Right lobe of liver (tissue), 6 donors: ENCODE results near the gene C3orf52. TPM values are rescaled to one million over a fixed set of nuclear protein-coding genes. Genes with fewer than 3 reads are reported as not detected.

Source experiments
- ATAC-seq, 4 donors: fragments of 200-7000 bp; cut with Tn5 transposase; one replicate each; pipeline ENCODE4 v1.9.1; 2020; ENCODE audit warnings: mild to moderate bottlenecking in 4 of 4, moderate library complexity in 4 of 4
- DNase-seq, 3 donors: peaks; one replicate each; pipeline ENCODE4 v3.0.0-alpha.2; 2020
- H3K27ac ChIP-seq, 3 donors: fragments of 200-600 bp; one replicate each; pipeline ENCODE4 v1.8.0; 2022
- H3K27me3 ChIP-seq, 2 donors: fragments of 200-600 bp; one replicate each; pipeline ENCODE4 v1.8.0; 2022
- H3K36me3 ChIP-seq, 4 donors: fragments of 200-600 bp; sonication (generic) in 1 of 4; one replicate each; pipeline versions ENCODE4 v1.5.1 to v1.8.0; 2017 to 2022; ENCODE audit warnings: control low read depth in 1 of 4
- H3K4me1 ChIP-seq, 4 donors: fragments of 200-600 bp; sonication (generic) in 1 of 4; one replicate each; pipeline versions ENCODE4 v1.5.1 to v1.8.0; 2017 to 2022; ENCODE audit warnings: control low read depth in 1 of 4
- H3K4me3 ChIP-seq, 3 donors: fragments of 200-600 bp; one replicate each; pipeline ENCODE4 v1.8.0; 2022
- H3K9me3 ChIP-seq, 4 donors: fragments of 200-600 bp; sonication (generic) in 1 of 4; one replicate each; pipeline versions ENCODE4 v1.5.1 to v1.8.0; 2017 to 2022; ENCODE audit warnings: control low read depth in 1 of 4
- POLR2A ChIP-seq: fragments of 450-650 bp; IDR thresholded peaks from one replicate; pipeline ENCODE4 v1.6.1; 2017; ENCODE audit warnings: antibody characterized with exemption, mild to moderate bottlenecking
- WGBS: methylation state at CpG from one replicate; pipeline ENCODE4 v1.1.6; 2018; ENCODE audit warnings: low coverage, low lambda C conversion rate; ENCODE audit not compliant: insufficient coverage; ENCODE audit errors: missing lambda C conversion rate; 5-methylcytosine and 5-hydroxymethylcytosine counted together
- intact Hi-C, 2 donors: fragments of 100-400 bp; cut with DNase I; formaldehyde crosslinking; loops; one replicate each; pipeline versions ENCODE4 v1.11.2 to v1.14.1; 2022
- microRNA counts: library from miRNA; unstranded; fragments of <30 nt; microRNA quantifications from one replicate; lab custom pipeline; 2016
- microRNA-seq, 2 donors: library from miRNA; unstranded; fragments of <30 nt; microRNA quantifications; one replicate each; pipeline ENCODE4, GENCODE V29; 2019 to 2020
- small RNA-seq, 2 experiments: library from RNA; depleted of rRNA; stranded (forward); fragments of <200 nt; gene quantifications; one replicate each; pipeline ENCODE3, GENCODE V24; 2016
- total RNA-seq, 6 experiments: library from RNA; depleted of rRNA in 2 of 6; stranded (reverse); fragments of >200 nt in 2 of 6; fragmentation: NEBNext Ultra II Directional in 3 of 6; extraction: Animal tissue kit (Norgen Biotek cat#: 25700) in 3 of 6; gene quantifications; one replicate each; pipeline versions ENCODE4 v1.1.0 to v1.2.4, GENCODE V29; 2016 to 2023
- TF ChIP-seq, protein P1 (sequence below), 4 donors: fragments of 200-600 bp in 3 of 4; fragments of 450-650 bp in 1 of 4; IDR thresholded peaks; one replicate each; pipeline versions ENCODE4 v1.5.1 to v1.8.0; 2016 to 2022; ENCODE audit warnings: antibody characterized with exemption in 4 of 4, mild to moderate bottlenecking in 2 of 4
- donor health status: DM: no; HTN: yes; CAD: no.
- donor health status: DM: no; HTN: no; CAD: no.
- donor health status: DM: no; HTN: no; CAD: no.
- donor health status: DM: no; HTN: yes; CAD: no.
- donor health status: DM: no; HTN: yes; CAD: no.

C3orf52 gene
- total RNA-seq, 6 experiments from 2014 or later = 0.12 to 0.69 (median 0.34) TPM

DNA sequence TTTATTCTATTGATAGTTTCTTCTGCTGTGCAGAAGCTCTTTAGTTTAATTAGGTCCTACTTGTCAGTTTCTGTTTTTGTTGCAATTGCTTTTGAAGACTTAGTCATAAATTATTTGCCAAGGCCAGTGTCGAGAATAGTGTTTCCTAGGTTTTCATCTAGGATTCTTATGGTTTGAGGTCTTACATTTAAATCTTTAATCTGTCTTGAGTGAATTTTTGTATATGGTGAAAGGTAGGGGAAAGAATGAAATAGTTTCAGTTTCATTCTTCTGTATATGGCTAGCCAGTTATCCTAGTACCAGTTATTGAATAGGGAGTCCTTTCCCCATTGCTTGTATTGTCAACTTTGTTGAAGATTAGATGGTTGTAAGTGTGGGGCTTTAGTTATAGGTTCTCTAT is 57.5 kb downstream of the C3orf52 start:
- no peak overlapping the region for H3K4me3 ChIP-seq
- H3K36me3 ChIP-seq = no peaks in the 10 kb centered on the region
- WGBS = 73% methylated on average over 1 of the region's 1 CpG
- no peaks in the 10 kb centered on the region for H3K27me3 ChIP-seq
- ATAC-seq = no peak
- H3K4me1 ChIP-seq = no peaks in the 10 kb centered on the region
- TF ChIP-seq, protein P1, sequence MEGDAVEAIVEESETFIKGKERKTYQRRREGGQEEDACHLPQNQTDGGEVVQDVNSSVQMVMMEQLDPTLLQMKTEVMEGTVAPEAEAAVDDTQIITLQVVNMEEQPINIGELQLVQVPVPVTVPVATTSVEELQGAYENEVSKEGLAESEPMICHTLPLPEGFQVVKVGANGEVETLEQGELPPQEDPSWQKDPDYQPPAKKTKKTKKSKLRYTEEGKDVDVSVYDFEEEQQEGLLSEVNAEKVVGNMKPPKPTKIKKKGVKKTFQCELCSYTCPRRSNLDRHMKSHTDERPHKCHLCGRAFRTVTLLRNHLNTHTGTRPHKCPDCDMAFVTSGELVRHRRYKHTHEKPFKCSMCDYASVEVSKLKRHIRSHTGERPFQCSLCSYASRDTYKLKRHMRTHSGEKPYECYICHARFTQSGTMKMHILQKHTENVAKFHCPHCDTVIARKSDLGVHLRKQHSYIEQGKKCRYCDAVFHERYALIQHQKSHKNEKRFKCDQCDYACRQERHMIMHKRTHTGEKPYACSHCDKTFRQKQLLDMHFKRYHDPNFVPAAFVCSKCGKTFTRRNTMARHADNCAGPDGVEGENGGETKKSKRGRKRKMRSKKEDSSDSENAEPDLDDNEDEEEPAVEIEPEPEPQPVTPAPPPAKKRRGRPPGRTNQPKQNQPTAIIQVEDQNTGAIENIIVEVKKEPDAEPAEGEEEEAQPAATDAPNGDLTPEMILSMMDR (IDR thresholded peaks at IDR 0.05) = no peak
- TF ChIP-seq POLR2A = no peak
- intact Hi-C loops = no loop called here
- H3K27ac ChIP-seq = no peak overlapping the region
- no peak for DNase-seq
- H3K9me3 ChIP-seq = no peaks in the 10 kb centered on the region

DNA sequence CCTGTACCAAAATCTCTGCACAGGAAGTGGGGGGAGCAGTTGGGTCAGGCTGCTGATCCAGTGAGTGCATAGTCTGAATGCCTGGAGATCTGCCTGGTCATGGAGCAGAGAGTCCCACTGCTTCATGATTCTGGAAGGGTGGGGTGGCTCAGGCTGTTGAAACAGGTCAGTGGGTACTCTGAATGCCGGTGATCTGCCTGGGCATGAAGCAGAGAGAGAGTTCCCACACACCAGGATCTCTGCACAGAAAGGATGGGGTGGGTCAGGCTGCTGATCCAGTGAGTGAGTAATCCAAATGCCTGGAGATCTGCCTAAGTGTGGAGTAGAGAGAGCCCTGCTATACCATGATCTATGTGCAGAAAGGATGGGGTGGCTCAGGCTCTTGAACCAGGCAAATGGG is 62.9 kb downstream of the C3orf52 start:
- intact Hi-C loops = no loop called here
- TF ChIP-seq, protein P1 (IDR thresholded peaks at IDR 0.05) = no peak
- TF ChIP-seq POLR2A = no peak
- DNase-seq (no peak), ATAC-seq (no peak)
- H3K36me3 ChIP-seq = no peaks in the 10 kb centered on the region
- H3K4me3 ChIP-seq = no peak overlapping the region
- H3K9me3 ChIP-seq = no peaks in the 10 kb centered on the region
- no peak overlapping the region for H3K27ac ChIP-seq
- WGBS = no CpG with 5 or more reads among the region's 1 CpG
- H3K27me3 ChIP-seq = no peaks in the 10 kb centered on the region
- no peaks in the 10 kb centered on the region for H3K4me1 ChIP-seq

DNA sequence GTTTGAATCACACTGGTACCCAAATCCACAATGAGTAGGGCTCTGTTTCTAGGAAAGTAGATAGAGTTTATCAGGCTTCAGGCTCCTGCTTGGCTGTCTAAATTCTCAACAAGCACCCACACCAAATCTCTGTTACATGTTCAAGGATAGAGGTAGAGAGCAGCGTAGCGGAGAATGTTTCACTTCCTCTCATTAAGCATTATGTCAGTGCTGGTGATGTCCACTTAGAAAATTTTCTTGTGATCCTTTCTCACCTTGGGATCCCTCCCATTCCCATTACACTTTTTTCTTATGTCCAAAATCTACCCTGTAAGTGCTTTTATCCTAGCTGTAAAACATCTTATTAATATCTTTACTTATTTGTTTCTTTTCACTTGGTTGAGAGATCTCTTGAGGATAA is 81.6 kb downstream of the C3orf52 start:
- intact Hi-C loops = no loop called here
- ATAC-seq = no peak
- WGBS = 83% methylated on average over 2 of the region's 2 CpGs

More for the DNA sequence above, 81.6 kb downstream of the C3orf52 start:
- TF ChIP-seq POLR2A = no peak
- TF ChIP-seq, protein P1 (IDR thresholded peaks at IDR 0.05) = no peak
- no peak for DNase-seq
- H3K4me1 ChIP-seq = no peaks in the 10 kb centered on the region
- no peak overlapping the region for H3K27ac ChIP-seq
- H3K4me3 ChIP-seq = no peak overlapping the region
- no peaks in the 10 kb centered on the region for H3K9me3 ChIP-seq
- H3K36me3 ChIP-seq = no peaks in the 10 kb centered on the region
- H3K27me3 ChIP-seq = no peaks in the 10 kb centered on the region

MicroRNA genes within 50 kb of the gene (microRNA counts, 767-probe panel; counts per million panel counts)
- 237 counts per million for microRNA hsa-miR-567 (lab: Ali Mortazavi, UCI)

Small RNA genes within 50 kb of the gene (microRNA-seq; reads per million reads assigned to microRNA genes)
- 0 reads per million in 2 donors for gene MIR567

Small RNA genes within 50 kb of the gene (small RNA-seq; reads per million reads assigned to genes)
- gene MIR567 = 0 reads per million in 2 experiments

Other genes starting within 250 kb of the C3orf52 start
- gene PHLDB2, start 227.1 kb upstream of the C3orf52 start, total RNA-seq = 10 to 100 TPM; 21.9 to 40.6 (median 31.2) TPM
- gene ABHD10, start 107.4 kb upstream of the C3orf52 start, total RNA-seq = 10 to 100 TPM; 16.7 to 25.2 (median 20.8) TPM
- not detected for gene TAGLN3, start 87.5 kb upstream of the C3orf52 start, total RNA-seq
- not detected for gene TMPRSS7, start 51.7 kb upstream of the C3orf52 start, total RNA-seq
- gene GCSAM, start 46.9 kb downstream of the C3orf52 start, total RNA-seq = under 1 TPM in 2 of 6 experiments, not detected in 4; 0.12 to 0.18 TPM
- not detected for gene SLC9C1, start 207.8 kb downstream of the C3orf52 start, total RNA-seq
- under 1 TPM in 2 of 6 experiments, not detected in 4; 0.25 to 0.40 TPM for gene CD200, start 246.8 kb downstream of the C3orf52 start, total RNA-seq